H9 (cell line): ENCODE measurements around the gene DTWD1. TPM values are rescaled to one million over a fixed set of nuclear protein-coding genes. Genes with fewer than 3 reads are reported as not detected.

Experiments used
- DNase-seq: peaks from one replicate; pipeline ENCODE4 v3.0.0-alpha.2; 2017
- H2AFZ ChIP-seq: one replicate; pipeline ENCODE4 v1.6.1; 2013; ENCODE audit warnings: mild to moderate bottlenecking, low read length, control low read depth, moderate library complexity
- H2AK5ac ChIP-seq: 2 replicates; pipeline ENCODE4 v1.6.1; 2013; ENCODE audit warnings: low read length, control low read depth, mixed read lengths; ENCODE audit not compliant: insufficient read length
- H2BK120ac ChIP-seq: one replicate; pipeline ENCODE4 v1.6.1; 2013; ENCODE audit warnings: low read depth, mild to moderate bottlenecking, low read length, control low read depth, inconsistent platforms; ENCODE audit not compliant: poor library complexity, severe bottlenecking
- H2BK12ac ChIP-seq: 2 replicates; pipeline ENCODE4 v1.6.1; 2013; ENCODE audit warnings: low read length, control low read depth, mixed read lengths, low read depth; ENCODE audit not compliant: insufficient read length
- H2BK15ac ChIP-seq: 2 replicates; pipeline ENCODE4 v1.6.1; 2013; ENCODE audit warnings: low read depth, low read length, control low read depth
- H2BK20ac ChIP-seq: one replicate; pipeline ENCODE4 v1.6.1; 2013; ENCODE audit warnings: low read depth, mild to moderate bottlenecking, low read length, control low read depth, inconsistent platforms; ENCODE audit not compliant: poor library complexity, severe bottlenecking
- H2BK5ac ChIP-seq: 2 replicates; pipeline ENCODE4 v1.6.1; 2013; ENCODE audit warnings: low read length, control low read depth, mixed read lengths; ENCODE audit not compliant: insufficient read length
- H3K14ac ChIP-seq: 2 replicates; pipeline ENCODE4 v1.6.1; 2013; ENCODE audit warnings: low read length, control low read depth; ENCODE audit not compliant: insufficient read depth
- H3K18ac ChIP-seq: 2 replicates; pipeline ENCODE4 v1.6.1; 2013; ENCODE audit warnings: low read depth, mild to moderate bottlenecking, mixed read lengths, low read length, control low read depth; ENCODE audit not compliant: insufficient read length
- H3K23ac ChIP-seq: 2 replicates; pipeline ENCODE4 v1.6.1; 2013; ENCODE audit warnings: low read length, control low read depth, mixed read lengths, low read depth; ENCODE audit not compliant: insufficient read length
- H3K23me2 ChIP-seq: 2 replicates; pipeline ENCODE4 v1.6.1; 2013; ENCODE audit warnings: low read depth, mild to moderate bottlenecking, mixed read lengths, low read length, control low read depth; ENCODE audit not compliant: insufficient read length, poor library complexity, severe bottlenecking
- H3K27ac ChIP-seq: 2 replicates; pipeline ENCODE4 v1.5.1; 2013; ENCODE audit warnings: low read length, control low read depth, mixed read lengths, low read depth; ENCODE audit not compliant: insufficient read length
- H3K27me3 ChIP-seq: 2 replicates; pipeline ENCODE4 v1.6.1; 2013; ENCODE audit warnings: low read length, control low read depth, inconsistent platforms; ENCODE audit not compliant: insufficient read depth
- H3K4ac ChIP-seq: 2 replicates; pipeline ENCODE4 v1.6.1; 2013; ENCODE audit warnings: low read depth, mild to moderate bottlenecking, control low read depth, inconsistent platforms, low read length, moderate library complexity
- H3K4me1 ChIP-seq: 2 replicates; pipeline ENCODE4 v1.6.1; 2013; ENCODE audit warnings: low read length, control low read depth, inconsistent platforms; ENCODE audit not compliant: insufficient read depth
- H3K4me2 ChIP-seq: 2 replicates; pipeline ENCODE4 v1.6.1; 2013; ENCODE audit warnings: low read length, control low read depth, mixed read lengths; ENCODE audit not compliant: insufficient read length, insufficient read depth
- H3K56ac ChIP-seq: 2 replicates; pipeline ENCODE4 v1.6.1; 2013; ENCODE audit warnings: low read depth, mild to moderate bottlenecking, mixed read lengths, low read length, control low read depth; ENCODE audit not compliant: insufficient read length
- H3K79me1 ChIP-seq: 2 replicates; pipeline ENCODE4 v1.6.1; 2013; ENCODE audit warnings: low read depth, mild to moderate bottlenecking, moderate library complexity, low read length, control low read depth, inconsistent platforms; ENCODE audit not compliant: insufficient read depth, poor library complexity, severe bottlenecking
- H3K79me2 ChIP-seq: 2 replicates; pipeline ENCODE4 v1.6.1; 2013; ENCODE audit warnings: low read length, control low read depth, inconsistent platforms; ENCODE audit not compliant: insufficient read depth
- H3K9ac ChIP-seq: 2 replicates; pipeline ENCODE4 v1.6.1; 2013; ENCODE audit warnings: low read length, control low read depth, mixed read lengths; ENCODE audit not compliant: insufficient read length; ENCODE audit errors: extremely low read depth
- H3K9me3 ChIP-seq: one replicate; pipeline ENCODE4 v1.6.1; 2013; ENCODE audit warnings: low read depth, low read length, inconsistent platforms; ENCODE audit not compliant: control insufficient read depth
- H3T11ph ChIP-seq: one replicate; pipeline ENCODE4 v1.6.1; 2013; ENCODE audit warnings: mild to moderate bottlenecking, low read length, control low read depth, inconsistent platforms
- H4K20me1 ChIP-seq: one replicate; pipeline ENCODE4 v1.6.1; 2013; ENCODE audit not compliant: control insufficient read depth, insufficient read length, insufficient read depth
- H4K5ac ChIP-seq: 2 replicates; pipeline ENCODE4 v1.6.1; 2013; ENCODE audit warnings: low read depth, mild to moderate bottlenecking, mixed read lengths, low read length, control low read depth; ENCODE audit not compliant: insufficient read length
- H4K8ac ChIP-seq: replicated peaks from 2 replicates; pipeline ENCODE4 v1.6.1; 2013; ENCODE audit warnings: low read length, control low read depth, mixed read lengths, low read depth; ENCODE audit not compliant: insufficient read length
- H4K91ac ChIP-seq: 2 replicates; pipeline ENCODE4 v1.6.1; 2013; ENCODE audit warnings: low read depth, mild to moderate bottlenecking, moderate library complexity, mixed read lengths, low read length, control low read depth; ENCODE audit not compliant: insufficient read length
- H3K27ac Mint-ChIP-seq, 3 experiments: 2 replicates in 2 of 3; 3 replicates in 1 of 3; pipeline ENCODE4 v1.8.0; 2020 to 2021; ENCODE audit warnings: mixed read lengths in 3 of 3, mild to moderate bottlenecking in 1 of 3, moderate library complexity in 1 of 3
- H3K27me3 Mint-ChIP-seq: 2 replicates; pipeline ENCODE4 v1.8.0; 2021; ENCODE audit warnings: low read depth, mild to moderate bottlenecking, moderate library complexity, mixed read lengths
- H3K36me3 Mint-ChIP-seq, 3 experiments: 2 replicates in 2 of 3; 3 replicates in 1 of 3; pipeline ENCODE4 v1.8.0; 2020 to 2021; ENCODE audit warnings: low read depth in 3 of 3, mixed read lengths in 3 of 3; ENCODE audit not compliant: insufficient read depth in 1 of 3
- H3K4me1 Mint-ChIP-seq, 2 experiments: 2 replicates each; pipeline ENCODE4 v1.8.0; 2020; ENCODE audit warnings: mixed read lengths in 2 of 2
- H3K4me3 Mint-ChIP-seq, 2 experiments: 2 replicates in 1 of 2; 3 replicates in 1 of 2; pipeline ENCODE4 v1.8.0; 2020 to 2021; ENCODE audit warnings: mild to moderate bottlenecking in 2 of 2, mixed read lengths in 2 of 2, moderate library complexity in 1 of 2
- H3K9me3 Mint-ChIP-seq, 2 experiments: 2 replicates in 1 of 2; 3 replicates in 1 of 2; pipeline ENCODE4 v1.8.0; 2020; ENCODE audit warnings: mild to moderate bottlenecking in 2 of 2, mixed read lengths in 2 of 2, moderate library complexity in 1 of 2
- WGBS: extraction: QIAGEN DNeasy Blood & Tissue Kit; methylation state at CpG from one replicate; pipeline ENCODE4 v1.1.7; 2013; ENCODE audit warnings: missing lambda C conversion rate, low lambda C conversion rate, mixed read lengths; ENCODE audit not compliant: insufficient read length; ENCODE audit errors: extremely low coverage; 5-methylcytosine and 5-hydroxymethylcytosine counted together
- total RNA-seq: library from RNA; stranded (reverse); gene quantifications from 2 replicates; pipeline ENCODE4 v1.2.1, GENCODE V29; 2021
- TF ChIP-seq, protein P1 (sequence below): fragments of 200-600 bp; sonication (generic); conservative IDR thresholded peaks from 3 replicates; pipeline ENCODE4 v1.8.0; 2021; ENCODE audit warnings: antibody characterized with exemption, mild to moderate bottlenecking

Gene DTWD1
- total RNA-seq, 1 experiment from 2014 or later, result 26.7 TPM

DNA sequence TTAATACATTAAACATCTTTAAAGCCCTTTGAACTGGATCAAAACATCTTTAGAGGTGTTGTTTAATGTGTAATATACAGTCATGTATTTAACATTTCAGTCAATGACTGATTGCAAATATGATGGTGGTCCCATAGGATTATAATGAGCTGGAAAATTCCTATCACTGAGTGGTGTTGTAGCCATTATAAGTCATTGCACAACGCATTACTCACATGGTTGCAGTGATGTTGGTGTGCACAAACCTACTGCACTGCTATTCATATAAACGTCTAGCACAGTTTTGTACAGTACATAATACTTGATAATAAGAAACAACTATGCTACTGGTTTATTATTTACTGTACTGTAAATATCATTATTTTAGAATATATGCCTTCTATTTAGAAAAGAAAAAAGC, 75.6 kb downstream of the DTWD1 start:
- H2BK5ac ChIP-seq, result no peak overlapping the region

More for the DNA sequence above, 75.6 kb downstream of the DTWD1 start:
- TF ChIP-seq, protein P1, sequence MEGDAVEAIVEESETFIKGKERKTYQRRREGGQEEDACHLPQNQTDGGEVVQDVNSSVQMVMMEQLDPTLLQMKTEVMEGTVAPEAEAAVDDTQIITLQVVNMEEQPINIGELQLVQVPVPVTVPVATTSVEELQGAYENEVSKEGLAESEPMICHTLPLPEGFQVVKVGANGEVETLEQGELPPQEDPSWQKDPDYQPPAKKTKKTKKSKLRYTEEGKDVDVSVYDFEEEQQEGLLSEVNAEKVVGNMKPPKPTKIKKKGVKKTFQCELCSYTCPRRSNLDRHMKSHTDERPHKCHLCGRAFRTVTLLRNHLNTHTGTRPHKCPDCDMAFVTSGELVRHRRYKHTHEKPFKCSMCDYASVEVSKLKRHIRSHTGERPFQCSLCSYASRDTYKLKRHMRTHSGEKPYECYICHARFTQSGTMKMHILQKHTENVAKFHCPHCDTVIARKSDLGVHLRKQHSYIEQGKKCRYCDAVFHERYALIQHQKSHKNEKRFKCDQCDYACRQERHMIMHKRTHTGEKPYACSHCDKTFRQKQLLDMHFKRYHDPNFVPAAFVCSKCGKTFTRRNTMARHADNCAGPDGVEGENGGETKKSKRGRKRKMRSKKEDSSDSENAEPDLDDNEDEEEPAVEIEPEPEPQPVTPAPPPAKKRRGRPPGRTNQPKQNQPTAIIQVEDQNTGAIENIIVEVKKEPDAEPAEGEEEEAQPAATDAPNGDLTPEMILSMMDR, result no peak
- Histone ChIP-seq H2AFZ (no peak overlapping the region), H2BK120ac (no peak overlapping the region), H3K27ac (no peak overlapping the region), H3K9ac (no peak overlapping the region), H3K56ac (no peak overlapping the region), H3K14ac (no peak overlapping the region), H3K79me1 (no peaks in the 10 kb centered on the region), H2AK5ac (no peak overlapping the region), H3T11ph (no peak overlapping the region), H3K4me2 (no peak overlapping the region), H4K5ac (no peak overlapping the region), H3K4ac (no peak overlapping the region), H3K18ac (no peak overlapping the region), H4K20me1 (no peaks in the 10 kb centered on the region), H4K91ac (no peak overlapping the region), H2BK20ac (no peak overlapping the region), H2BK15ac (no peak overlapping the region), H3K23ac (no peak overlapping the region), H3K79me2 (no peaks in the 10 kb centered on the region), H4K8ac (no peak overlapping the region), H3K9me3 (no peaks in the 10 kb centered on the region), H3K4me1 (no peaks in the 10 kb centered on the region), H3K27me3 (no peaks in the 10 kb centered on the region), H3K23me2 (no peaks in the 10 kb centered on the region), H2BK12ac (no peak overlapping the region)
- Mint-ChIP-seq H3K9me3 (no peaks in the 10 kb centered on the region), H3K27me3 (no peaks in the 10 kb centered on the region), H3K4me1 (no peaks in the 10 kb centered on the region), H3K36me3 (no peaks in the 10 kb centered on the region), H3K27ac (no peak overlapping the region), H3K4me3 (no peak overlapping the region)
- no peak for DNase-seq
- no CpG with 5 or more reads among the region's 2 CpGs for WGBS
